H54 (cell line): Measurements from ENCODE around the gene MISP3.

ENCODE experiments used
- DNase-seq: peaks from one replicate; pipeline ENCODE4 v3.0.0; 2011; ENCODE audit warnings: low spot score, mixed read lengths; ENCODE audit not compliant: insufficient read length
- FAIRE-seq: peaks from 3 replicates; lab custom pipeline; 2011; peaks lifted over from hg19 to GRCh38; lab: Jason Lieb, UNC
- POLR2A ChIP-seq: IDR thresholded peaks from 2 replicates; pipeline ENCODE4 v1.6.1; 2011; ENCODE audit warnings: low read depth, mild to moderate bottlenecking, low read length

Gene MISP3

DNA sequence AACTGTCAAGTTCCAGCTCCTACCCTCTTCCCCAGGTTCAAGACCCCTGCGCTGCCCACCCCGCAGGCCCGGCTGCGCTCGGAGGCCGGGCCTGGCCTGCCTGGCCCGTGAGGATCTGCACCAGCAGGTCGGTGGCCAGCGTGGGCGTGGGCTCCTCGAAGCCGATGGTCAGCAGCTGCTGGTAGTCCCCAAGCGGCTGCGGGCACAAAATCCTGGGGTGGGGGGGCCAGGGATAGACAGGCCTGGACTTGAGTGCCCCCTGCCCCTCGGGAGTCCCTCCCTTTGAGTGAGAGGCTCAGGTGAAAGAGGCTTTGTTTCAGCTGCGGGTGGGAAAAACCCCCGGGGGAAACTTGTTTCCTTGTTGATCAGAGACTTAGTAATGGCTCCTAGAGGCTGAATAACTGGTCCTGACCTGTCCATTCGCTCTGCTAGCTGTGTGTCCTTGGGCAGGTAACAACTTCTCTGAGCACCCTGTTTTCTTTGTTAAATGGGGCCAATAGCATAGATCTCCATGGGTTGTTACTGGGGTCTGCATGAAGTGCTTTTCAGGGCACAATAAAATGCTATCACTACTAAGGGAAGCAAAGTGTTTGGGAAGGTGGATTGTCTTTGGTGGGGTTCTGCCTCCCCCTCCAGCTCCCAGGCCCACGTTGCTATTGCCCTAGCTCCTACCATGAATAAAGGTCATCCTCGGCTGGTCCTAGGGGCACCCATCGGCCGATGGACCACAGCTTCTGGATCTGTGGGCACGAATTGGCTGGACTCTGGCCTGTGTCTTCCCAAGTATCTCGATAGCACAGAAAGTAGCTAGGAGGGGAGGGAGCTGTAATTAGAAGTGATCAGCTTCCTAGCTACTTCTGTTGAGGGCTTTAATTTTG, 9.4 kb downstream of the MISP3 start:
- no peak for TF ChIP-seq POLR2A
- no peak for DNase-seq
- no peak for FAIRE-seq

DNA sequence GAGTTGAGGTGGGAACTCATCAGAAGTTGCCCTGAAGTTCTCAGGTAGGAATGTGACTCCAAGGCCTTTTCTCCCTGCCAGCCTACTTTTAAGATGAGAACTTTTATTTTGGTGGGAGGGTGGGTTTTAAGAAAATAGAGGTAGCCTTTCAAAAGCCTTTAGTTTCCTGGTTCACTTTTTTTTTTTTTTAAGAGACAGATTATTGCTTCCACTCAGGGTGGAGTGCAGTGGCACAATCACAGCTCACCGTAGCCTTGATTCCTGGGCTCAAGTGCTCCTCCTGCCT, 10.0 kb downstream of the MISP3 start:
- DNase-seq (no peak), FAIRE-seq (no peak)
- TF ChIP-seq POLR2A: no peak

DNA sequence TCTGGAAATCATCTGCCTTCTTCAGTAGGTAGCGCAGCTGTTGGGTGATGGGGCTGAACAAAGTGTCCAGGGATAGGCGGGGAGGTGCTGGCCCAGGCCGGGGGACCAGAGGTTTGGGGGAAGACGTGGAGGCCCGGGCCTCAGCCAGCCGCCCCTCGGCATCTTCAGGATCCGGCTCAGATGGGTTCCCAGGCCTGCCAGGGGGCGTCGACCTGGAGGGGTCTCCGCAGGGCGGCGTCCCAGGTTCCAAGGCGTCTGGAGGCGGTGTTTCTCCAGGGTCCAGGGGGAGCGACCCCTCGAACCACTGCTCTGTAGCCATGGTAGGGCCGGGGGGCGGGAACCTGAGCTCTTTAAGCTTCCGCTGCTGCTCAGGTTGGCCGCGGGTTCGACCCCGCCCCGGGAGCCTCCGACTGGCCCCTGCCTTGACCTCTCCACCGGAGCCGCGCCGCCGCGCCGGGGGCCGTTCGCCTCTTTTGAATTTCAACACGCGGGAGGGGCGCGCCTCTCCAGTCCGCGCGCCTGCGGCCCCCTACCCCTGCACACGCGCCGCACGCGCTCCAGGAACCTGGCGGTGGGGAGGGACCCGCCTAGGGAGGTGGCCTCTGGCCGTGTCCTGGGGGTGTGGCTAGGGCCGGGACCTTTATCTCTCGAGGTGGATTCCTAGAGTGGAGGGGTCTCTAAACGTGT, 12.9 kb downstream of the MISP3 start, which contains the start of gene C19orf67:
Gene C19orf67, minus strand, starts transcription at position 475 of the 687 bp plus-strand sequence. Its CDS starts 156 bp downstream, at position 319.
- FAIRE-seq (no peak), DNase-seq (no peak)
- TF ChIP-seq POLR2A: no peak

DNA sequence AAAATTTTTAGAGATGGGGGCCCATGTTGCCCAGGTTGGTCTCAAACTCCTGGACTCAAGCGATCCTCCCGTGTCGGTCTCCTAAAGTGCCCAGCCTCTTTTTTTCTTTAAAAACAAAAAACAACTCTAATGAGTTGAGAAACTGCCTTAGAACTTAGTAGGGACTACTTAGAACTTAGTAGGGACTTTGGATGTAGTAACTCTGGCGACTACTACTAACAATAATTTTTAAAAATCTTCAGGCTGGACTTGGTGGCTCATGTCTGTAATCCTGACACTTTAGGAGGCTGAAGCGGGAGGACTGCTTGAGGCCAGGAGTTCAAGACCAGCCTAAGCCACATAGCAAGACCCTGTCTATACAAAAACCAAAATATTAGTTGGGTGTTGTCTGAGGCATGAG, 13.5 kb downstream of the MISP3 start:
- FAIRE-seq (no peak), DNase-seq (no peak)
- no peak for TF ChIP-seq POLR2A

DNA sequence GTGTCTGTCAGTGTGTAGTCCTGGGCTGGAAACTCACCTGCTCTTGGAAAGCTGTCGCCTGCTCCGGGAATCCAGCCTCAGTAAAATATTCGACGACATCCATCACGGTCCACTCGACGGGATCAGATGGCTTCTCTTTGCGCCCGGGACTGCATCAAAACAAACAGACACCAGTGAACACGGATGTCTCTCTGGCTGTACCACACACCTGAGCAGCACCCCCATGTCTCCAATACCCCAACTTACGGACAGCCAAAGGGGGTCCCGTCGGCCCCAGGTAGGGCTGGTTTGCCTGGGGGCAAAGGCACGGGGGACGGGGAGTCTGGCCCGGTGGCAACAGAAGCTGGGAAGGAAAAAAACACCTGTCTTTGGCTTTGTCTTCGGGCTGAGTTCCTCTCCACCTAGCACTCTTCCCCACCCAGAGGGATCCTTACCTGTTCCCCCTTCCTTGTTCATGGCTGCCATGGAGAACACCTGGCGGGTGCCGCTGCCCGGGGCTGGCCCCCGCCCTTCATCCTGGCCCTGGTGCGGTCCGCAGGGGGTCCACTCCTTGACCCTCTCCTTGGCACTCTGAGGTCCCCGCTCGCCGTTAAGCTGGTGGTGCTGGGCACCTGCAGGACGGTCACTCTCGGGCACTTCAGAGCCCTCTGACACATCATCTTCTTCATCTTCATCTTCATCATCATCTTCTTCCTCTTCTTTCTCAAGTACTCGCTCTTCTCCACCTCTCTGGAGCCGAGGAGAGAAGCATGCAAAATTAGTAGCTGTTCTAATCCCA, 16.2 kb downstream of the MISP3 start:
- DNase-seq (no peak), FAIRE-seq (no peak)
- TF ChIP-seq POLR2A: no peak

DNA sequence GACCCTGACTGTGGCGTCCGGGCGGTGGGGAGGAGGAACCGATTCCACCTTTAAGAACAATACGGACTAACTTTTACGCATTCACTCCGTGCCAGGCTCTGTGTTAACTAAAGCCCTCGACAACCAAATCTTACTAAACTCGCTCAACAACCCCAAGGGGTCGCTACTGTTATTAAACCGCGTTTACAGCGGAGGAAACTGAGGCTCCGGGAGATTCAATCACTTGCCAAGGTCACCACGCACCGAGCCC, 16.8 kb downstream of the MISP3 start:
- TF ChIP-seq POLR2A: no peak
- no peak for FAIRE-seq
- no peak for DNase-seq

DNA sequence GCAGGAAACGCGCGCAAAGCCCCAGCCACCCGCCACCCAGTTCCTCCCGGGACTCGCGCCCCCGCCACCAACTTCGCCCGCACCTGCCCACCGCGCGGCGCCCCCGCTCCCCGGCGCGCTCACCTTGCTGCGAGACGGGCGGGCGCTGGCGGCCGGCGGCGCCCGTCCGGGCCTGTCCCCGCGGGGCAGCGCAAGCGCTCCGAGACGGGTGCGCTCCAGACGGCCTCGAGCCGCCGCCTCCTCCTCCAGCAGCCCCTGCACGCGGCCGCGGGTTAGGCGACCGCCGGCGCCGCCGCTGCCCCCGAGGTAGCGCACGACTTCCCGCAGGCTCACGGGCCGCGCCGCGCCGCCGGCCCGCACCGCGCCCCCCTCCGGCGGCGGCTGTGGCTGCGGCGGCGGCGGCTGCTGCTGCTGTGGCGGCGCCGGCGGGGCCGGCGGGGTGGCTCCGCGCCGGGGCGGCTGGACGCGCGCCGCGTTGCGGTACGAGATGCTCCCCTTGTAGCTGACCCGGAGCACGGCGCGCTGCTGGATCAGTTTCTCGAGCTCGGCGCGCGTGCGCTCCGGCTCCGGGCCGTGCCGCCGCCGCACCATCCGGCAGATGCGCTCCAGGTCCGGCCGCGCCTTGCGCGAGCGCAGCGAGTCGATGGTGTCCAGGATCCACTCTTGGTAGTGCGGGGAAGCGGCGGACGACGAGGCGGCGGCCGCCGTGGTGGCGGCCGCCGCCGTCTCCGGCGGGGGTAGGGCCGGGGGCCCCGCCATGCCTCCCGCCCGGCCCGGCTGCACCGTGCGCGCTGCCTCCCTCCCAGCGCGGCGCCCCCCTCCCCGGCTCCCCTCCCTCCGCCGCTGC, 17.3 kb downstream of the MISP3 start:
- DNase-seq (no peak), FAIRE-seq (no peak)
- TF ChIP-seq POLR2A: peak; percentile 24; the same call in 1 of the 2 replicates

DNA sequence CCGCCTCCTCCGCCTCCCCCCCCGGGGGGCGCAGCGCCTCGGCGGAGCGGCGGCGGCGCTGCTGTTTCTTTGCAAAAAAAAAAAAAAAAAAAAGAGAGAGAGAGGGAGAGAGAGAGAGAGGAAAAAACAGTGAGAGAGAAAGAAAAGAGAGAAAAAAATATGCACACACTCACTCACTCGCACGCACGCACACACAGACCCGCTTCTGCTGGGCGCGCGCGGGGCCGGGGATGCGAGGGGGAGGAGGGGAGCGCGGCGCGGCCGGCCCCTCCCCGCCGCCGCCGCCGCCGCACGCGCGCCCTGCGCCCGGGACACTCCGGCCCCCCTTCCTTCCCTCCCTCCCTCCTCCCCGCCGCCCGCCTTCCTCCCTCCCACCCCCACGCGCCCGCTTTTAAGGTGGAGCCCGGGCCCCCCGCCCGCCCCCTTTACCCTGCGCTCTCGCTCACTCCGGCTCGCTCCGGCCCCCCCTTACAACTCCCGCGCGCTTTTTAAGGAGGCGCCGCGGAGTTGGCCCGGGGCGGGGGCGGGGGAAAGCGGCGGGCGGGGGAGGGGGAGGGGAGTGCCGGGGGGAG, 18.0 kb downstream of the MISP3 start, which contains the start of gene SAMD1:
Gene SAMD1, minus strand, starts transcription at position 243 of the 572 bp plus-strand sequence.
- TF ChIP-seq POLR2A: no peak
- DNase-seq (peak; percentile 76), FAIRE-seq (no peak)

DNA sequence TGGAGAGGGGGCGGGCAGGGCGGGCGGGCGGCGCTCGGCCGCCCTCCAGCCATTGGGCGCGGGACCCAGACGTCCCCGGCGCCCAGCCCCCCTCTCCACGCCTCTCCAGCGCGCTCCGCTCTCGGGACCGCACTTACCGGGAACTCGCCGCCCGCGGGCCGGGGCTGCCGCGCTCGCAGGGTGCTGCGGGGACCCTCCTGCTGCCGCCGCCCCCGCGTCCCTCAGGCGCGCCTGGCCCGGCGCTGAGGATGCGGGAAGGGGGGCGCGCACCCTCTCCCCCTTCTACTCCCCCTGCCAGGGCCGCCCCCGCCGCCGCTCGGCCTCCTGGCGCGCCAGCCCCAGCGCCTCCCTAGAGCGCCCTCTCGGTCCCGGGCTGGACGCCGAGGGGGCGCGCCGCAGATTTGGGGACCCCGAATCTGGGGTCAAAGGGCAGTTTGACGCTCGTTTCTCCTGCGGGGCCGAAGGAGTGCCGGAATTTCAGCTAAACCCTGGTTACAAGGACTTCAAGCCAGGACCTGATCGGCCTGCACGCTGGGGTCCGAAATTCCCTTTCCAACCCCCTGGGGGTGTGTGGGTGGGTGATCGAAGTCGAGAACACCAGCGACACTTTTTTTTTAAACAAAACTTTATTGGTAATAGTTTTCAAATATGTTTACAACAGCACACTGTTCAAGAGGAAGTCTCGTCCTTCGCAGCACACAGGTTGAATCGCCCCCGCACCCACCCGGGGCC, 18.7 kb downstream of the MISP3 start:
- TF ChIP-seq POLR2A: peak; percentile 77
- DNase-seq (peak; percentile 71), FAIRE-seq (no peak)

DNA sequence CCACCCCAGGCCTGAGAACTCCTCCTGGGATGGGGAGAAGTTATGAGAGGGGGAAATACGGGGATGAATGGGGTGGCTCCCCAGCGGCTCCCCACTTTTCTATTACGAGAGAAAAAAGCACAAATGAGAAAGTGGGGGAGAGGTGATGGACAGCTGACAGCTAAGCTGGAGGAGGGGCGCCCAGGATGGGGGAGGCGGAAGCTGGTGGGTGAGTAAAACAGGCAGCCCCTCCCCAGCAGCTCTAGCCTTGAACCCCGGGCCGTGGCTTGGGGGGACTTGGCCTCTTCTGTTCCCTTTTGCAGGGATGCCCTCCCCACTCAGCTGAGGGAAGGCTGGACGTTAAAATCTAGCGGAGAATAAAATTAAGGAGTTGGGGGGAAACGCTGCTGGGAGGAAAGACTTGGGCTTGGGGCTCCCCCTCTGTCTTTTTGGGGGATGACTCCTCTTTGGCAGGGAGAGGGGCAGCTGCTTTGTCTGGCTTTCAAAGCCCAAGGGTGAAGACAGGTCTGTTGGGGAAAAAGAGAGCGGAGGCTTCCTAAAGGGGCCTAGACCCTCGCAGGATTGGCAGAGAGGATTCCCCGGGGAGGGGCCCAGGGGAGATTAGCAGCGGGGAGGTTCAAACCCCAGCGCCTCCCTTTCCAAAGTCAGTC, 19.4 kb downstream of the MISP3 start:
- FAIRE-seq (no peak), DNase-seq (no peak)
- no peak for TF ChIP-seq POLR2A

DNA sequence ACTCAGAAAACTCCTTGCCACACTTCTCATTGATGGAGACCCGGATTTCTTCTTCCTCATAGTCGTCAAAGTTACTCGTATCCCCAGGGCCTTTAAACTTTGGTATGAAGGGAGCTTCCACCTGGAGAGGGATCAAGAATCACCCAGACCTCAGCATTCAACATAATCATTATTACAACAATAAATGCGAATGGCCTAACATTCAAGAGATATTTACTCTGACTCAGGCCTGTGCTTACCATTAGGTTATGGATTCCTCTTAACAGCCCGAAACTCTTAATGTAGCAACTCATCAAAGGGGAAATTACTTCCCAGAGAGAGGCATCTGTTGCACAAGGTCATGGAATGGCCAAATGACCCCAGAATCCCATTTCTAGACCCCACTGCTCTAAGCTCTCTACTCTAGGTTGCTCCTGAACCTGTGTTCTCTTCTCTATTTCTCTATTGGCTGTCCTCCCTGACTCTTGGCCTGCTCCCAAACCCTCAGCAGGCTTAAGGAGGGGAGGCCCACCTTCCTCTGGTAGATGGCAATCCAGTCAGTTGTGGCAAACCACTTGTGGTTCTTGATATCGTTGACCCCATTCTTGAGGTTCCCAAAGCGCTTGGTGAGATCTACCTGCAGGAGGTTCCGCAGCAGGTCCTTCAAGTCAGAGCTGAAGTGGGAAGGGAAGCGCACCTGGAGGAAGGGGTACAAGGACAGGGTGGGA, 20.7 kb downstream of the MISP3 start:
- no peak for FAIRE-seq
- TF ChIP-seq POLR2A: no peak
- DNase-seq: no peak

DNA sequence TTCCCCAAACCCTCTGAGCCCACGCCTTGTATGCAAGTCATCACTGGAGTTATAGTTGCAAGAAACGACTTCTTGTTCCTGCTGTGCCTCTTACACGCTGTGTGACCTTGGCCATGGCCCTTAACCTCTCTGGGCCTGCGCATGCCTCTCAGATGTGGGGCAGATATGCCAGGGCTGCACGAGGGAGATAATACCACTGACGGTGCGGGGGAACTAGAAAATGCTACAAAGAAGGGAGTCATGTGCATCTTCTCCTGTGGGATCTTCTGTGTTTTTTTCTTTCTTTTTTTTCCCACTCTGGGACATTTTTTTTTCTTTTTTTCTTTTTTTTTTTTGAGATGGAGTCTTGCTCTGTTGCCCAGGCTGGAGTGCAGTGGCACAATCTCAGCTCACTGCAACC, 22.3 kb downstream of the MISP3 start:
- FAIRE-seq (no peak), DNase-seq (no peak)
- no peak for TF ChIP-seq POLR2A
